ENCODE results near the gene GPRIN1.
"Not testable (repeated sequence)": the region's sequence is repeated elsewhere in the genome, so short reads cannot be mapped to it uniquely, and the experiment has no call there.

Gene GPRIN1

GRCh38 chr5:176624938-176625337 lies 15.0 kb upstream of the GPRIN1 start:
- no peak for DNase-seq (ENCODE audit: low spot score)

GRCh38 chr5:176624142-176624541 lies 14.2 kb upstream of the GPRIN1 start:
- no peak for DNase-seq (ENCODE audit: low spot score)

GRCh38 chr5:176621661-176622079 lies 11.7 kb upstream of the GPRIN1 start:
- no peak for DNase-seq (ENCODE audit: low spot score)

DNA sequence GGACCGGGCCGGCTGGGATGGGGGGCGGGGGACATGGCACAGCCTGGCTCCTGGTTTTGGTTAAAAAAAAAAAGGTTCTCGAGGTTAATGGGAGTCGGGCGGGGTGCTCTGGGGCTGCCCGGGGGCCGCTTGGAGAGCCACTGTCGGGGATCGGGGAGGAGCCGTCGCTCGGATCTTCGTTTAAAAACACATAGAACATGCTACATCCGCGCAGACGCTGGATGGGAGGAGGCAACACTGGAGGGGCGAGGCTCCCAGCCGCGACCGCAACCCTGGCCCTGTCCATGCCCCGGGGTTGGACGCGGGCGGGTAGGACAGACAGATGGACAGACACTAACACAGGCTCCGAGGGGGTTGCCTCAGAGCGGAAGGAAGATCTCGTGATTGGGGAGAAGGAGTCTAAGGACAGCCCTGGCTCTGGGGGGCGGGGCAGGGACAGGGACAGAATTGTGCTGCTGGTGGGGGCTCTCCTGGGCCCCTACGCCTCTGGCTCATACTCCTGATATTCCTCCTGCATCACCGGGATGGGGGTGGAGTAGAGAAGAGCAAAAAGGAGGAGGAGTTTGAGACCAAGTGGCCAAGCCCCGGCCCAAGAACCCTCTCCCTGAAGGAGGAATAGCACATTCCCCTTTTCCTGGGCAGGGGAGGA lies 10.5 kb upstream of the GPRIN1 start:
- DNase-seq (ENCODE audit: low spot score): no peak

- no peak for DNase-seq (ENCODE audit: low spot score)
These were observed 9.8 kb upstream of the GPRIN1 start for GRCh38 chr5:176619569-176620332.

- DNase-seq (ENCODE audit: low spot score): peak; percentile 74
These were observed 9.2 kb upstream of the GPRIN1 start for GRCh38 chr5:176619203-176619568.

DNA sequence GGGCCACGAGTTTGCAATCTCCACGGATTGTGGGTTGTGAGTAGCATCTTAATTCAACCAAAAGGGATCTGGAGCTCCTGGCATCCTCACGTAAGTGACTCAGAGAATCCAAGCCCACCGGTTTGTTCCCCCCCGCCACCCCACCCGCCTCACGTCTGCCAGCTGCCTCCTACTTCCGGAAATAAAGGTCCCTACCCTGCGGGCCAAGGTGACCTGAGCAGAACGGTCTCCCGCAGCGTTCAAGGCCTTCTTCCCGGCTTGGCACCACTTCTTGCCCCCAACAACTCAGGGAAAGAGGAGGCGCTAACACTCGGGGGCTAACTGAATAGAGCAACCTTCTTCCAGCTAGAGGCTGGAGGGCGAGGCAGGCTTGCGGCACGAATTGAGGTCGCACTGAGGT lies 8.8 kb upstream of the GPRIN1 start:
- DNase-seq (ENCODE audit: low spot score): no peak

- DNase-seq (ENCODE audit: low spot score): no peak
These were observed 6.6 kb upstream of the GPRIN1 start for GRCh38 chr5:176616511-176616910.

DNA sequence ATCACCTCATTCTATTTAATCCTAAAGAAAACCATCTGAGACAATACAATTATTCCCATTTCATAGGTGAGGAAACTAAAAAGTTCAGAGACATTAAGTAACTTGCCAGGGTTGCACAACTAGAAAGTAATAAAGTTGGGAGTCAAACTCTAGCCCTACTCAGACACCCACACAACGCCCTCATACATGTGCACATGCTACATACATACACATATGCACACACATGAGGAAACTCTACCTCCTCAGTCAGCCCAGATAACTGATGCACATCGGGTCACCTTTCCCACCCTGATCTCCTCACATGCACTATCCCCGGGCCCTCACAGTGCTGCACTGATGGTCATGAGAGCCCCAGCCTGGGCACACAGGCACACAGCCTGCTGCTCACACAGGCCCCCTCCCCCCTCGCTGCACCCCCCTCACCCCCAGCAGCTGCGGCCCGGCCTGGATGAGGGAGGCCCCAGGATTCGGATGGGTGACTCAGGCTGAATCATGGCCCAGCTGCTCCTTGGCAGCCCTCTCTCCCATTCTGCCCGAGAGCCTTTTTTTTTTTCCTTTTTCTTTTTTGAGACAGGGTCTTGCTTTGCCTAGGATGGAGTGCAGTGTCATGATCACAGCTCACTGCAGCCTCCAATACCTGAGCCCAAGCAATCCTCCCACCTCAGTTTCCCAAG lies 5.0 kb upstream of the GPRIN1 start:
- DNase-seq (ENCODE audit: low spot score): no peak

DNA sequence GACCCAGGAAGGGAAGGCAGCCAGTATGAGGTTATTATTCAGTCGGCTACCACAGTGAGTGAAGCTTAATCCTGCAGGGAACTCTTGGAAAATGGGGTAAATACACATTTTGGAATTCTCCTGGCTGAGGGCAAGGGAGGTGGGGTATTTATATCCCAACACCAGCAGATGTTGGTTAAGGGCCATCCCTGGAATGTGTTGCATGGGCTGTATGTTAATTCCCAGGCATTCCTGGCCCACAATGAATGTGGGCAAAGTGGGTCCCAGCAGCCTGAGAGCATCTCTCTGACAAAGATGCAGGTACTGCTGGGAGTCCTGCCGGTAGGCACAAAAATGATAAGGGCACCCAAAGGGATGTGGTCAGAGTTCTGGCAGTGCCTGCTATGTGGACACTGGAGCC lies 2.9 kb upstream of the GPRIN1 start:
- DNase-seq (ENCODE audit: low spot score): no peak

DNA sequence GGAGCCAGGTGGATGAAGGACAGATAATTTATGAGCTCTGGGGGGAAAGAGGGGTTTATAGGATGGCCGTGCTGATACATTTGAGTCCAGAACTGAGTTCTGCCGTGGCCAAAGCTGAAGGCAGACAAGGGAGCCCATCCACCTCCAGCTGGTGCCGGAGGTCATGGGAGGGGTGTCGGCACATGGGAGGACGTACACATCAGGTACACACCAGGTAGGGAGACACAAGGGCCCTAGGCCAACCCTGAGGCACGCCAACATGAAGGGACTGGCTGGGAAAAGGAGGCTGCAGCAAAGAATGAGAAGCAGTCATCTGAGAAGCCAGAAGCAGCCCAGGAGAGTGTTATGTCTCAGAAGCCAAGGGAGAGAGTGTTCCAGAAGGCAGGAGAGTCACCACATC lies 2.1 kb upstream of the GPRIN1 start:
- no peak for DNase-seq (ENCODE audit: low spot score)

GRCh38 chr5:176611435-176611834 lies 1.5 kb upstream of the GPRIN1 start:
- peak; percentile 46 for DNase-seq (ENCODE audit: low spot score)

DNA sequence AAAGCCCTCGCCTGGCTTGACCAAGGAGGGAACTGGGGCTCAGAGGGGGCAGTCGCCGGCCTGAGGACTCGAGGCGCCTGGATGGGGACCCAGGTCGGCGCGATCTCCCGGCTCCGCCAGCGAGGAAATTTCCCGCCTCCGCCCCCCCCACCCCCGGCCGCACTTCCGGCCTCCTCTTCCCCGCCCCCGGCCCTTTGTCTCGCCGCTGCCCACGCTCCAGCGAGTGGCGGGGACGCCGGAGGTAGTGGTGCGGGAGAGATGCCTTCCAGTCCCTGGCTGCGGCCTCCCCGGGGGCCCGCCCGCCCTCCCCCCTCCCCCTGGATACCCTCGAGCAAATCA lies 448 bp upstream of the GPRIN1 start:
- DNase-seq (ENCODE audit: low spot score): no peak

DNA sequence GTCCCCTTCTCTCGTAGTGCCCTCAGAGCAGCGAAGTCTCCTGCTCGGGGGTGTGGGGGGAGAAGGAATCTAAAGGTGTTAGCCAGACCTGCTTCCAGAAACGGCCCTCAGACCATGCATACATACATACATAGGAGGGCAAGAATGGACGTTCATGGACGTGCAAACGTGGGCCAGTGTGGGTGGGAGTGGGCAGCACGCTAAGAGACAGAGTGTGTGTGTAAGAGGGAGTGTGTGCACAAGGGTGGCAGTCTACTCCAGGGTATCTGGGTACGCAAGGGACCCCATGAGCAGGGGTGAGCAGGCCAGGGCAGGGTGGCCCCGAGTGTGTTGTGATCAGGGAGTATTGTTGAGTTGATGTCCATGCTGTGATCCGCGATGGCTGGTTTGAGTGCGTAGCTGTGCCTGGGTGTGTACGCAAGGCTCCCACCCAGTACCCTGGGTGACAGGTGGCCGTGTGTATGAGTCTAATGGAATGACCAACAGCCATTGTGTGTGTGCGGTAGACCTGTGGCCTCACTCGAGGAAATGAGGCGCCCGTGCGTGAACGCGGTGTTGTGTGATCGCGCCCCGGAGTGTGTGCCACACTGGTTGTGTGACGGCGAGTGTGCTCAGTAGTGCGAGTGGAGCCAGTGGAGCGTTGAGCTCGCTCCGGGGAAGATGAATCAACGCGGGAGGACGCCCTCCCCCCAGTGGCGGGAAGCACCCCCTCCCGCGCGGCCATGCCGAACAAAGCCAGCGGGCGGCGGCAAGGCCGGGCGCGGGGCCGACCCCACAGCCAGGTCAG lies 826 bp downstream of the GPRIN1 start:
- DNase-seq (ENCODE audit: low spot score): peak; percentile 10

DNA sequence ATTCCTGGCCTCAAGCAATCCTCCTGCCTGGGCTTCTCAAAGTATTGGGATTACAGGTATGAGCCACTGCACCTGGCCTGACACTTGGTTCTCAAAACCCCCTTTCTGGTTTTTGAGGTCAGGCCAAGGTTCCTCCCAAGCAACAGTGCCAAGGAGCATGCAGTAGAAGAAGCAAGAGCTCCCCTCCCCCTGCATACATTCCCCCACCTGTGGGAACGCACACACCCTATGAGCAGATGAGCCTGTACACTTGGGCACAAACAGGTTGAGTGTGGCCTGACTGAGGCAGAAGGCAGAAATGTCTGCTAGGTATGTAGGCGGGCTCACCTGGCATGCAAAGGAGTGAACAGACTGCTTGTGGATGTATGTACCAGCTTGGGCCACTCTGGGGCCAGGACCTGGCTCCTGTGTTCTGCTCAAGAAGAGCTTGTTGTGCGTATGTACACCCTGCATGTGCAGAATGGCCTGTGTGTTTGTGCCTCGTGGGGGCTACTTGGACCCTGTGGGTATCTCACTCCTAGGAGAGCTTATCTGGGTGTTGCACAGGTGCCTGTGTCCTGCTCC lies 1.7 kb downstream of the GPRIN1 start:
- no peak for DNase-seq (ENCODE audit: low spot score)

DNA sequence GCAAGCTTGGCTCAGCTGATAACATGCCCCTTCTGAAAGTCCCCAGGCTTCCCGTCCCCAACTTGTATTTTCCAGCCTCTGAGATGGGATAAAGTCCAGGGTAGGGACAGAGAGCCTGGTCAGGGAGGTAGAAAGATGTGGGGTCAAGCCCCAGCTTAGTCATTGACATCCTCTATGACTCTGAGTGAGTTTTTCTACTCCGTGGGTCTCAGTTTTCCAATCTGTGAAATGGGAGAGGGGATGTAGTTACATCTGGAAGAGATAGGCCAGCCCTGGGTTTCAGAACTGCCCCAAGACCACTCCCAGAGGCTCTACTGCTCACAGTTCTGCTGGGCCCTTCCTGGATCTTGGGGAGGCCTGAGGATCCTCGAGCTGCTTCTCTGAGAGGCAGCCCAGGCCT lies 3.1 kb downstream of the GPRIN1 start:
- no peak for DNase-seq (ENCODE audit: low spot score)

DNA sequence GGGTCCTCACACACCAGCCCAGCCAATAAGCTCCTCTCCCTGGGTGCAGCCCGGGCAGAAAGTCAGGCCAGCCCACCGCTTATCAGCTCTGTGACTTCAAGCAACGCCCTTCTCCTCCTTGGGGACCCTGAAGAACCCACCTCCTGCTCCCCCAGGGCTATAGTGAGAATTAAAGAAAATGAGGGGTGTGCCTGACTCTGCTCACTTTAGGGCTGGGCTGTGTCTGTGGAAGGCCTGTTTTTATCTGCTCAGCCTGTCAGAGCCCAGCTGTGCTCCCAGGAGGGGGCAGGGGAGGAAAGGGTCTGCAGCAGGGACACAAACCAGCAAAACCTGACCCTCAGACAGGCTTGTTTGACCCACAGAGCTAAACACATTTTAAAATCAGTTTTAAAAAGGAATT lies 3.9 kb downstream of the GPRIN1 start:
- DNase-seq (ENCODE audit: low spot score): no peak

GRCh38 chr5:176603091-176603490 lies 6.9 kb downstream of the GPRIN1 start:
- DNase-seq (ENCODE audit: low spot score): no peak

DNA sequence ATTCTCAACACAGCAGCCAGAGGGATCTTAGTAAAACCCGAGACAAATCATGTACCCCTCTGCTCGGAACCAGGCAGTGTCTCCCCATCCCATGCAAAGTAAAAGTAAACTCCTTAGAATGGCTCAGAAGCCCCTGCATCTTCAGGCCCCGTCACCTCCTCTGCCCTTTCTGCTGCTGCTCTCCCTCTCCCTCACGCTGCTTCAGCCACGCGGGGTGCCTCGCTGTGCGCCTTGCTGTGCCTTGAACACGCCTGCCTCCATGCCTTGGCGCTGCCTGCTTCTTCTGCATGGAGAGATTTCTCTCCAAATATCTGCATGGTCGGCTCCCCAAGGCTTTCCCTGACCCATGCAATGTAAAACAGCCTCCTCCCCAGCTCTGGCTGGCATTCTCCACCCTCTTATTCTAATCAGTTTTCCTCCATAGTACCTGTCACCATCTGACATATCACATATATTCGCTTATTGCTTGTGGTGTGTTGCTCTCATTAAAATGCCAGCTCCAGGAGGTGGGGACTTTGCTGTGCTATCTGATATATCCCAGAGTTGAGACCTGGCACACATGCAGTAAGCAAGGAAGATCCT lies 8.0 kb downstream of the GPRIN1 start:
- DNase-seq (ENCODE audit: low spot score): no peak

DNA sequence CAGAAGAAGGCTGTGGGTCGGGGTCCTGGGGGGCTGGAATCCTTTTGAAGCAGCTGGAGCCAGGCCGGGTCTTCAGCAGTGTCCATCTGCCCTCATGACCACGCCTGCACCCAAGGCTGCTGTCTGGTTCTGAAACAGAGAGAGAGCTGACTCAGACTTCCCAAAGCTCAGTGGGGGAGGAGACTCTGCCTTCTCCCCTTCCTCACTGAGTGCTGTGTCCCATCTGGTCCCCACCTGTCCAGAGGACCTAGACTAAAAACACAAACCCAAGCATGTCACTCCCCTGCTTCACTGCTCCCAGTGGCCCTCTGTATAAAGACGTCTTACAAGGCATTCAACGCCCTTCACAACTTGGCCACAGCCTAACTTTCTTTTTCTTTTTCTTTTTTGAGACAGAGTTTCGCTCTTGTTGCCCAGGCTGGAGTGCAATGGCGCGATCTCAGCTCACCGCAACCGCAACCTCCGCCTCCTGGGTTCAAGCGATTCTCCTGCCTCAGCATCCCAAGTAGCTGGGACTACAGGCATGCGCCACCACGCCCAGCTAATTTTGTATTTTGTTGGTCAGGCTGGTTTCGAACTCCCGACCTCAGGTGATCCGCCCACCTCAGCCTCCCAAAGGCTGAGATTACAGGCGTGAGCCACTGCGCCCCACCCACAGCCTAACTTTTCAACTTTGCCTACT lies 10.1 kb downstream of the GPRIN1 start:
- DNase-seq (ENCODE audit: low spot score): not testable (repeated sequence)
